HG02840 (cell line): Measurements from ENCODE around the gene ANP32D.
"Not testable (repeated sequence)": the region's sequence is repeated elsewhere in the genome, so short reads cannot be mapped to it uniquely, and the experiment has no call there.

Experiments
- ATAC-seq: cut with Tn5 transposase; IDR thresholded peaks from one replicate; pipeline ENCODE4 v1.9.1; 2021; ENCODE audit warnings: mild to moderate bottlenecking, moderate library complexity, moderate number of reproducible peaks; ENCODE audit not compliant: unreplicated experiment, low FRiP score

The ANP32D gene

GRCh38 chr12:48489456-48489855 is 17.1 kb downstream of the ANP32D start:
- not testable (repeated sequence) for ATAC-seq

- not testable (repeated sequence) for ATAC-seq
Observed at GRCh38 chr12:48500281-48500680, 27.9 kb downstream of the ANP32D start.

GRCh38 chr12:48506836-48507235 is 34.5 kb downstream of the ANP32D start:
- ATAC-seq = not testable (repeated sequence)

- no peak for ATAC-seq
Observed at GRCh38 chr12:48508987-48509386, 36.6 kb downstream of the ANP32D start.

GRCh38 chr12:48510111-48510510 is 37.8 kb downstream of the ANP32D start:
- no peak for ATAC-seq

- no peak for ATAC-seq
Observed at GRCh38 chr12:48512855-48513254, 40.5 kb downstream of the ANP32D start.

GRCh38 chr12:48514728-48515127 is 42.4 kb downstream of the ANP32D start:
- ATAC-seq = no peak

GRCh38 chr12:48520381-48520780 is 48.0 kb downstream of the ANP32D start:
- not testable (repeated sequence) for ATAC-seq
